ENCODE results near the gene ADCK1. TPM values are rescaled to one million over a fixed set of nuclear protein-coding genes. Genes with fewer than 3 reads are reported as not detected.

Gene ADCK1
- total RNA-seq, 1 experiment from 2014 or later: 12.2 TPM

- Histone ChIP-seq H3K56ac (ENCODE audit: insufficient read length, low read depth, low read length) (no peak overlapping the region), H2AFZ (ENCODE audit: low read length) (no peak overlapping the region), H2BK5ac (ENCODE audit: insufficient read length, low read length) (no peak overlapping the region), H3K27me3 (ENCODE audit: insufficient read depth, low read length) (no peaks in the 10 kb centered on the region), H3K79me1 (ENCODE audit: insufficient read depth, low read depth, low read length, poor library complexity, severe bottlenecking) (no peaks in the 10 kb centered on the region), H3K23me2 (ENCODE audit: insufficient read length, low read depth, low read length, poor library complexity, severe bottlenecking) (no peaks in the 10 kb centered on the region), H4K8ac (replicated peaks; ENCODE audit: insufficient read length, low read depth, low read length) (no peak overlapping the region), H3K14ac (ENCODE audit: insufficient read depth, low read length) (no peak overlapping the region), H2BK120ac (ENCODE audit: low read depth, low read length, poor library complexity, severe bottlenecking) (no peak overlapping the region), H4K5ac (ENCODE audit: insufficient read length, low read depth, low read length) (no peak overlapping the region), H4K20me1 (ENCODE audit: control insufficient read depth, insufficient read depth, insufficient read length) (no peaks in the 10 kb centered on the region), H2BK15ac (ENCODE audit: low read depth, low read length) (no peak overlapping the region), H3K23ac (ENCODE audit: insufficient read length, low read depth, low read length) (no peak overlapping the region), H3K18ac (ENCODE audit: insufficient read length, low read depth, low read length) (no peak overlapping the region), H2AK5ac (ENCODE audit: insufficient read length, low read length) (no peak overlapping the region), H3K9me3 (ENCODE audit: control insufficient read depth, low read depth, low read length) (no peaks in the 10 kb centered on the region), H2BK20ac (ENCODE audit: low read depth, low read length, poor library complexity, severe bottlenecking) (no peak overlapping the region), H3T11ph (ENCODE audit: low read length) (no peak overlapping the region), H3K27ac (ENCODE audit: insufficient read length, low read depth, low read length) (no peak overlapping the region), H3K4me2 (ENCODE audit: insufficient read depth, insufficient read length, low read length) (no peak overlapping the region), H4K91ac (ENCODE audit: insufficient read length, low read depth, low read length) (no peak overlapping the region), H3K79me2 (ENCODE audit: insufficient read depth, low read length) (no peaks in the 10 kb centered on the region), H3K9ac (ENCODE audit: extremely low read depth, insufficient read length, low read length) (no peak overlapping the region), H3K4ac (ENCODE audit: low read depth, low read length) (no peak overlapping the region), H2BK12ac (ENCODE audit: insufficient read length, low read depth, low read length) (no peak overlapping the region), H3K4me1 (ENCODE audit: insufficient read depth, low read length) (no peaks in the 10 kb centered on the region)
- Mint-ChIP-seq H3K36me3 (ENCODE audit: insufficient read depth in 1 of 3, low read depth in 3 of 3) (no peaks in the 10 kb centered on the region; a peak in 3 of 7 replicates), H3K27me3 (ENCODE audit: low read depth) (no peaks in the 10 kb centered on the region), H3K27ac (no peak overlapping the region), H3K4me3 (no peak overlapping the region), H3K4me1 (peaks cover 22 to 23% of the 10 kb centered on the region in 2 experiments), H3K9me3 (no peaks in the 10 kb centered on the region)
- WGBS (ENCODE audit: extremely low coverage, insufficient read length, low lambda C conversion rate): no CpG with 5 or more reads among the region's 1 CpG
- no peak for DNase-seq
- no peak for TF ChIP-seq CTCF (conservative IDR thresholded peaks at IDR 0.05)
These were observed 106.5 kb downstream of the ADCK1 start for GRCh38 chr14:77906446-77906845.
